H1 (cell line): ENCODE results near the gene CUEDC2. TPM values are rescaled to one million over a fixed set of nuclear protein-coding genes. Genes with fewer than 3 reads are reported as not detected.

ENCODE experiments used
- CTCF ChIA-PET: fragments of 300-600 bp; sonication (Branson Sonifier 250); formaldehyde crosslinking; loops from one replicate; lab custom pipeline; 2021; ENCODE audit not compliant: partially characterized antibody; lab: Charles Lee
- POLR2A ChIA-PET: fragments of 300-600 bp; sonication (Branson Sonifier 250); formaldehyde crosslinking; loops from one replicate; lab custom pipeline; 2021; ENCODE audit warnings: inconsistent platforms; ENCODE audit not compliant: partially characterized antibody; lab: Charles Lee
- DNase-seq, 2 experiments: peaks; one replicate each; pipeline versions ENCODE4 v3.0.0 to v3.0.0-alpha.2; 2010 to 2022; ENCODE audit warnings: low spot score in 2 of 2, low read depth in 1 of 2, mixed read lengths in 1 of 2
- FAIRE-seq: peaks from 2 replicates; lab custom pipeline; 2011; peaks lifted over from hg19 to GRCh38; lab: Jason Lieb, UNC
- H2AFZ ChIP-seq: 2 replicates; pipeline ENCODE4 v1.8.1; 2012; ENCODE audit warnings: low read length, inconsistent platforms
- H2AK5ac ChIP-seq: 2 replicates; pipeline ENCODE4 v1.6.1; 2013; ENCODE audit warnings: low read depth, low read length
- H2BK120ac ChIP-seq: replicated peaks from 2 replicates; pipeline ENCODE3; 2013; ENCODE audit warnings: low read depth, low read length, inconsistent platforms
- H2BK12ac ChIP-seq: 2 replicates; pipeline ENCODE4 v1.6.1; 2013; ENCODE audit warnings: low read depth, low read length
- H2BK15ac ChIP-seq: 2 replicates; pipeline ENCODE4 v1.6.1; 2013; ENCODE audit warnings: low read length
- H2BK20ac ChIP-seq: 2 replicates; pipeline ENCODE4 v1.6.1; 2013; ENCODE audit warnings: low read length
- H2BK5ac ChIP-seq: 2 replicates; pipeline ENCODE4 v1.6.1; 2013; ENCODE audit warnings: low read depth, low read length
- H3K14ac ChIP-seq: 2 replicates; pipeline ENCODE4 v1.6.1; 2013; ENCODE audit warnings: inconsistent platforms; ENCODE audit not compliant: insufficient read length
- H3K18ac ChIP-seq: 2 replicates; pipeline ENCODE4 v1.6.1; 2013; ENCODE audit warnings: low read length; ENCODE audit errors: extremely low read depth
- H3K23ac ChIP-seq: 2 replicates; pipeline ENCODE4 v1.6.1; 2013; ENCODE audit warnings: inconsistent platforms; ENCODE audit not compliant: insufficient read length
- H3K23me2 ChIP-seq: 2 replicates; pipeline ENCODE4 v1.6.1; 2013; ENCODE audit warnings: low read depth, low read length
- H3K27ac ChIP-seq: 2 replicates; pipeline ENCODE4 v1.6.1; 2011; ENCODE audit warnings: low read depth, low read length, inconsistent platforms
- H3K27me3 ChIP-seq, 4 experiments: replicated peaks in 1 of 4; 1 replicate in 1 of 4; 2 replicates in 3 of 4; pipeline versions ENCODE4 v1.6.1 to v1.8.1; 2011 to 2013; ENCODE audit warnings: low read length in 3 of 4, mild to moderate bottlenecking in 3 of 4, inconsistent platforms in 2 of 4, mixed read lengths in 2 of 4, moderate library complexity in 1 of 4; ENCODE audit not compliant: control insufficient read depth in 3 of 4, insufficient read depth in 3 of 4; ENCODE audit errors: extremely low read depth in 1 of 4
- H3K36me3 ChIP-seq, 4 experiments: 2 replicates each; pipeline versions ENCODE4 v1.6.1 to v1.8.1; 2011 to 2013; ENCODE audit warnings: mild to moderate bottlenecking in 4 of 4, low read length in 3 of 4, moderate library complexity in 2 of 4, control low read depth in 1 of 4, inconsistent platforms in 1 of 4; ENCODE audit not compliant: insufficient read depth in 4 of 4, control insufficient read depth in 2 of 4
- H3K4ac ChIP-seq: replicated peaks from 2 replicates; pipeline ENCODE3; 2013; ENCODE audit warnings: low read length, low read depth, mixed read lengths, inconsistent platforms; ENCODE audit not compliant: insufficient read length
- H3K4me1 ChIP-seq, 4 experiments: replicated peaks in 1 of 4; 1 replicate in 1 of 4; 2 replicates in 3 of 4; pipeline versions ENCODE4 v1.6.1 to v1.8.1; 2011 to 2013; ENCODE audit warnings: low read length in 3 of 4, inconsistent platforms in 2 of 4, mixed read lengths in 1 of 4; ENCODE audit not compliant: insufficient read depth in 4 of 4, control insufficient read depth in 3 of 4
- H3K4me2 ChIP-seq, 2 experiments: 2 replicates each; pipeline versions ENCODE4 v1.6.1 to v1.8.1; 2011 to 2013; ENCODE audit warnings: low read depth in 2 of 2, low read length in 2 of 2, control low read depth in 1 of 2, inconsistent platforms in 1 of 2, mild to moderate bottlenecking in 1 of 2; ENCODE audit not compliant: insufficient read depth in 1 of 2
- H3K4me3 ChIP-seq, 4 experiments: fragments of 200-600, 300-600 bp in 1 of 4; sonication (generic), shearing (Covaris generic), sonication (Bioruptor Twin) in 1 of 4; 2 replicates each; pipeline versions ENCODE4 v1.5.1 to v1.8.1; 2011 to 2016; ENCODE audit warnings: low read length in 4 of 4, low read depth in 3 of 4, control low read depth in 2 of 4, inconsistent platforms in 2 of 4, mild to moderate bottlenecking in 2 of 4, mixed read lengths in 1 of 4, moderate library complexity in 1 of 4; ENCODE audit not compliant: insufficient read depth in 2 of 4; ENCODE audit errors: extremely low read depth in 1 of 4
- H3K56ac ChIP-seq: replicated peaks from 2 replicates; pipeline ENCODE3; 2013; ENCODE audit warnings: low read depth, mild to moderate bottlenecking, mixed read lengths, low read length, inconsistent platforms; ENCODE audit not compliant: insufficient read length
- H3K79me1 ChIP-seq: 2 replicates; pipeline ENCODE4 v1.6.1; 2013; ENCODE audit warnings: low read depth, low read length, control low read depth
- H3K79me2 ChIP-seq, 2 experiments: 2 replicates each; pipeline versions ENCODE4 v1.6.1 to v1.8.1; 2012 to 2013; ENCODE audit warnings: low read length in 2 of 2, mild to moderate bottlenecking in 2 of 2, inconsistent platforms in 1 of 2; ENCODE audit not compliant: insufficient read depth in 2 of 2, control insufficient read depth in 1 of 2
- H3K9ac ChIP-seq, 4 experiments: replicated peaks in 1 of 4; 1 replicate in 1 of 4; 2 replicates in 3 of 4; pipeline versions ENCODE4 v1.6.1 to v1.8.1; 2011 to 2013; ENCODE audit warnings: low read depth in 3 of 4, low read length in 3 of 4, control low read depth in 2 of 4, mild to moderate bottlenecking in 2 of 4, moderate library complexity in 2 of 4, inconsistent platforms in 1 of 4; ENCODE audit errors: extremely low read depth in 1 of 4
- H3K9me3 ChIP-seq, 2 experiments: 2 replicates each; pipeline versions ENCODE4 v1.6.1 to v1.8.1; 2012 to 2013; ENCODE audit warnings: mild to moderate bottlenecking in 2 of 2, moderate library complexity in 2 of 2, control low read depth in 1 of 2, inconsistent platforms in 1 of 2, low read depth in 1 of 2, low read length in 1 of 2, mixed read lengths in 1 of 2; ENCODE audit not compliant: insufficient read depth in 2 of 2
- H4K20me1 ChIP-seq, 2 experiments: replicated peaks in 1 of 2; 2 replicates each; pipeline versions ENCODE3 to v1.8.1; 2011 to 2013; ENCODE audit warnings: inconsistent platforms in 2 of 2, low read length in 2 of 2, mild to moderate bottlenecking in 1 of 2; ENCODE audit not compliant: insufficient read depth in 2 of 2, control insufficient read depth in 1 of 2
- H4K5ac ChIP-seq: 2 replicates; pipeline ENCODE4 v1.6.1; 2013; ENCODE audit warnings: low read length, low read depth, mixed read lengths, inconsistent platforms; ENCODE audit not compliant: insufficient read length
- H4K8ac ChIP-seq: 2 replicates; pipeline ENCODE4 v1.8.0; 2013; ENCODE audit warnings: mild to moderate bottlenecking, moderate library complexity, low read length, inconsistent platforms; ENCODE audit not compliant: insufficient read depth; ENCODE audit errors: extremely low read depth
- H4K91ac ChIP-seq: replicated peaks from 2 replicates; pipeline ENCODE3; 2013; ENCODE audit warnings: low read length, mixed read lengths, inconsistent platforms; ENCODE audit not compliant: insufficient read length
- CBX5 ChIP-seq: fragments of 300-800, 300-1000 bp; sonication (generic); IDR thresholded peaks from 2 replicates; pipeline ENCODE4 v1.7.1; 2016; ENCODE audit warnings: antibody characterized with exemption, low read length, low read depth
- CEBPB ChIP-seq: IDR thresholded peaks from 2 replicates; pipeline ENCODE4 v1.6.1; 2012; ENCODE audit warnings: low read depth, low read length
- CTCF ChIP-seq, 3 experiments: IDR thresholded peaks; 1 replicate in 2 of 3; 2 replicates in 1 of 3; pipeline versions ENCODE4 v1.5.1 to v1.6.1; 2011; ENCODE audit warnings: low read length in 3 of 3, mild to moderate bottlenecking in 3 of 3, inconsistent platforms in 2 of 3, low read depth in 1 of 3, moderate library complexity in 1 of 3; ENCODE audit not compliant: insufficient read depth in 1 of 3; ENCODE audit errors: control extremely low read depth in 1 of 3
- EP300 ChIP-seq, 2 experiments: IDR thresholded peaks; 1 replicate in 1 of 2; 2 replicates in 1 of 2; pipeline ENCODE4 v1.6.1; 2011 to 2012; ENCODE audit warnings: low read depth in 2 of 2, low read length in 2 of 2, mild to moderate bottlenecking in 2 of 2, borderline replicate concordance in 1 of 2, inconsistent platforms in 1 of 2, moderate library complexity in 1 of 2
- EZH2 ChIP-seq: fragments of 200-600 bp; sonication (generic); IDR thresholded peaks from 2 replicates; pipeline ENCODE4 v1.7.1; 2012; ENCODE audit warnings: low read depth, mild to moderate bottlenecking, moderate library complexity, low read length, inconsistent platforms; ENCODE audit not compliant: severe bottlenecking
- HDAC6 ChIP-seq: IDR thresholded peaks from one replicate; pipeline ENCODE4 v1.7.1; 2012; ENCODE audit warnings: low read depth, mild to moderate bottlenecking, inconsistent platforms, low read length, moderate library complexity
- KDM5A ChIP-seq: fragments of 200-600 bp; IDR thresholded peaks from 2 replicates; pipeline ENCODE4 v1.7.1; 2012; ENCODE audit warnings: mild to moderate bottlenecking, low read length, inconsistent platforms, mixed read lengths
- PHF8 ChIP-seq: fragments of 200-600 bp; sonication (generic); conservative IDR thresholded peaks from 2 replicates; pipeline ENCODE4 v1.7.1; 2012; ENCODE audit warnings: low read depth, mild to moderate bottlenecking, inconsistent platforms, low read length, moderate library complexity
- POLR2AphosphoS5 ChIP-seq: IDR thresholded peaks from 2 replicates; pipeline ENCODE4 v1.6.1; 2011; ENCODE audit warnings: low read depth, low read length
- SRF ChIP-seq: IDR thresholded peaks from 2 replicates; pipeline ENCODE4 v1.6.1; 2011; ENCODE audit warnings: mild to moderate bottlenecking, low read depth, low read length, moderate library complexity
- TCF12 ChIP-seq: IDR thresholded peaks from 2 replicates; pipeline ENCODE4 v1.6.1; 2011; ENCODE audit warnings: low read depth, mild to moderate bottlenecking, low read length
- YY1 ChIP-seq: IDR thresholded peaks from 2 replicates; pipeline ENCODE4 v1.6.1; 2011; ENCODE audit warnings: low read depth, mild to moderate bottlenecking, low read length
- WGBS, 2 experiments: shearing (Covaris generic) in 1 of 2; methylation state at CpG; one replicate each; pipeline versions ENCODE4 v1.1.6 to v1.1.7; 2013 to 2015; ENCODE audit warnings: low lambda C conversion rate in 2 of 2, mixed read lengths in 2 of 2, inconsistent platforms in 1 of 2, low coverage in 1 of 2, missing lambda C conversion rate in 1 of 2; ENCODE audit not compliant: insufficient replicate concordance in 2 of 2, insufficient coverage in 1 of 2, insufficient read length in 1 of 2; ENCODE audit errors: extremely low coverage in 1 of 2, missing lambda C conversion rate in 1 of 2; 5-methylcytosine and 5-hydroxymethylcytosine counted together
- polyA plus RNA-seq, 7 experiments: library from polyadenylated mRNA; depleted of rRNA in 3 of 7; stranded (reverse) in 5 of 7; unstranded in 2 of 7; fragments of >200 nt in 5 of 7; fragments of 200-250 nt in 2 of 7; gene quantifications; 1 replicate in 5 of 7; 2 replicates in 1 of 7; 4 replicates in 1 of 7; pipeline versions ENCODE4 v1.2.1 to v1.2.3, GENCODE V29; 2011 to 2013; ENCODE audit warnings: missing spikeins in 2 of 7, mixed read lengths in 2 of 7
- total RNA-seq: library from RNA; stranded (reverse); fragmentation: NEBNext Ultra II Directional; extraction: Animal tissue kit (Norgen Biotek cat#: 25700); gene quantifications from 2 replicates; pipeline ENCODE4 v1.2.1, GENCODE V29; 2021

Gene CUEDC2
- total and polyA plus RNA-seq, 2 of the 8 experiments (the other 6 are each of a cell fraction or from before 2014, with no cell fraction given) = 41.7 to 55.2 TPM

DNA sequence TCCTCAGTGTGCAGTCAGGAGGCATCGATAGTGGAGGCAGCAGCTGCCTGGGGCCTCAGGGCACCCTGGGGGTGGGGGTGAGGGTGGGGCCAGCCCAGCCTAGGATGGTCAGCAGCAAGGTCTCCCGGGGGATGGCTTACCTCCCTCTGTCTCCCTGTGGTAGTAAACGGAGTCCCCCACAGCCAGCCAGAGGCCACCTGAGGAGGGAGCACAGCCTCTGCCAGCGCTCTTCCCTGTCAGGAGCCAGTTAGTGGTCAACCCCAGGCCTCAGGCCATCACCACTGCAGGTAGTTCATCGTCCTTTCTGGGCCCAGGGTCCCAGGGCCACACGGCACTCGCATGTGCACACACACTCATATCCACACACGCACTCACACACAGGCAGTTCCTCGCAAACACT is 48.0 kb upstream of the CUEDC2 start:
- Histone ChIP-seq H3K18ac (no peak overlapping the region), H3K23ac (no peak overlapping the region), H2BK15ac (no peak overlapping the region), H3K4ac (no peak overlapping the region), H3K79me1 (no peaks in the 10 kb centered on the region), H4K91ac (no peak overlapping the region), H2BK20ac (no peak overlapping the region), H3K36me3 (peaks cover 19 to 48% (median 36%) of the 10 kb centered on the region in 4 experiments), H2BK5ac (no peak overlapping the region), H3K79me2 (no peaks in the 10 kb centered on the region), H3K4me1 (no peaks in the 10 kb centered on the region), H3K4me2 (no peak overlapping the region), H3K9me3 (no peaks in the 10 kb centered on the region), H3K14ac (no peak overlapping the region), H2BK120ac (no peak overlapping the region), H3K56ac (no peak overlapping the region), H2BK12ac (no peak overlapping the region), H3K27me3 (no peaks in the 10 kb centered on the region; a peak in 1 of 7 replicates), H3K27ac (no peak overlapping the region), H2AK5ac (no peak overlapping the region), H4K5ac (no peak overlapping the region), H4K20me1 (peaks cover 0 to 13% of the 10 kb centered on the region in 2 experiments), H2AFZ (no peak overlapping the region), H4K8ac (no peak overlapping the region), H3K9ac (no peak overlapping the region), H3K23me2 (no peaks in the 10 kb centered on the region), H3K4me3 (no peak overlapping the region)
- WGBS, 2 experiments = 91% methylated on average over 8 of the region's 9 CpGs; no CpG with 5 or more reads in 1 of the 2 experiments
- ChIA-PET POLR2A (interaction anchor here (1.1 to 2.7 kb wide), 5 partner anchors 9 to 86 kb away, joined by 3 to 11 read pairs (median 4); no protein-coding TSS in a partner anchor), CTCF (interaction anchor here (1.0 to 8.1 kb wide), 15 partner anchors 11 to 310 kb away, joined by 3 to 77 read pairs (median 9); partner anchors contain the start of gene FBXL15)
- DNase-seq (no peak), FAIRE-seq (no peak)
- TF ChIP-seq CEBPB (no peak), PHF8 (no peak), KDM5A (no peak), EP300 (IDR thresholded peaks at IDR 0.05; ENCODE audit: borderline replicate concordance in 1 of 2, low read depth in 2 of 2, low read length in 2 of 2) (no peak), CTCF (IDR thresholded peaks at IDR 0.05; ENCODE audit: control extremely low read depth in 1 of 3, insufficient read depth in 1 of 3, low read depth in 1 of 3, low read length in 3 of 3) (no peak), YY1 (no peak), HDAC6 (no peak), SRF (no peak), EZH2 (no peak), TCF12 (no peak), CBX5 (no peak), POLR2AphosphoS5 (no peak; the same call in 1 of the 2 replicates)
